ENCODE measurements around the gene SLC36A4. TPM values are rescaled to one million over a fixed set of nuclear protein-coding genes. Genes with fewer than 3 reads are reported as not detected.

SLC36A4 gene
- total and polyA plus RNA-seq, 9 of the 15 experiments (the other 6 are each of a cell fraction or from before 2014, with no cell fraction given) = 1.4 to 8.0 (median 5.4) TPM

DNA sequence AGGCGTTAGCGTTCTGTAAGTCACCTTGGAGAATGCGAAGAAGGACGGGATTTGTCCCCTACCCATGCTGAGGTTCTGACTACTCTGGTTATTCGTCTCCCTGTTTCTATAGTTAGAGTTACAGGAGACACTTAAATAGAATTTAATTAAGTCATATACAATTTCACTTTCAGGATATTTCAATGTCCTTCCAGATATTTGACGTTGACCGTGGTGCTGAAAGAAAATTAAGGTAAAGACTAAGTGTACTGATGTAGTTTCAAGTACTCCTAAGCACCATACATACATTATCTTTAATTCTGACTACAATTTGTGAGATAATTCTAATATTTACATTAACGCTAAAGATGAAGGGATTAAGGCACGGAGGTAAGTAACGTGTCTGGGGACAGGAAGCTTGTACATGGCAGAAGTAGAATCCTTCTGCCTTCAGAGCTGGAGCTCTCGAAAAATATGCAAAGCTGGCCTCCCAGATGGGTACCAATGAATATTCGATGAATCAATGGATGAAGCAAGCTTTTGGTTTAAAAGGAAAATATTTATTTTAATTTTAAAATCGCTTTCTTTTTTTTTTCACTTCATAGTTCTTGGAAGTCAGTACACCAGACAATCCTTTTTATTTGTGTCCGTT lies 539 bp upstream of the SLC36A4 start (continued):
- peak; percentile 81 for TF ChIP-seq REST (IDR thresholded peaks at IDR 0.05; ENCODE audit: borderline replicate concordance)
- TF ChIP-seq REST (CRISPR knock-in tag; IDR thresholded peaks at IDR 0.05; ENCODE audit: low read depth) = no peak
- no peak for TF ChIP-seq ZNF830 (CRISPR knock-in tag; IDR thresholded peaks at IDR 0.05)
- no peak for TF ChIP-seq CXXC5 (CRISPR knock-in tag; IDR thresholded peaks at IDR 0.05)
- no peak for TF ChIP-seq ZNF551 (CRISPR knock-in tag; IDR thresholded peaks at IDR 0.05)
- no peak for TF ChIP-seq ZNF165 (CRISPR knock-in tag; IDR thresholded peaks at IDR 0.05; ENCODE audit: borderline replicate concordance)
- no peak for TF ChIP-seq PTRF (tag; IDR thresholded peaks at IDR 0.05)
